Right ventricle myocardium superior (tissue), 1 donor: ENCODE results near the gene ADORA1. TPM values are rescaled to one million over a fixed set of nuclear protein-coding genes. Genes with fewer than 3 reads are reported as not detected.

Experiments
- ATAC-seq: fragments of 200-7000 bp; cut with Tn5 transposase; one replicate; pipeline ENCODE4 v1.9.1; 2020; ENCODE audit warnings: mild to moderate bottlenecking; ENCODE audit not compliant: poor library complexity
- DNase-seq: peaks from one replicate; pipeline ENCODE4 v3.0.0-alpha.2; 2020
- intact Hi-C: fragments of 100-400 bp; cut with DNase I; formaldehyde crosslinking; loops from one replicate; pipeline ENCODE4 v1.11.2; 2022
- total RNA-seq: library from RNA; stranded (reverse); fragmentation: NEBNext Ultra II Directional; extraction: Animal tissue kit (Norgen Biotek cat#: 25700); gene quantifications from one replicate; pipeline ENCODE4 v1.2.1, GENCODE V29; 2021
- donor health status: DM: no; HTN: yes; CAD: no; lungs with severe emphysema.

The ADORA1 gene
- total RNA-seq, 1 donor from 2014 or later, result 12.5 TPM

DNA sequence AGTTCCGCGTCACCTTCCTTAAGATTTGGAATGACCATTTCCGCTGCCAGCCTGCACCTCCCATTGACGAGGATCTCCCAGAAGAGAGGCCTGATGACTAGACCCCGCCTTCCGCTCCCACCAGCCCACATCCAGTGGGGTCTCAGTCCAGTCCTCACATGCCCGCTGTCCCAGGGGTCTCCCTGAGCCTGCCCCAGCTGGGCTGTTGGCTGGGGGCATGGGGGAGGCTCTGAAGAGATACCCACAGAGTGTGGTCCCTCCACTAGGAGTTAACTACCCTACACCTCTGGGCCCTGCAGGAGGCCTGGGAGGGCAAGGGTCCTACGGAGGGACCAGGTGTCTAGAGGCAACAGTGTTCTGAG, 38.3 kb downstream of the ADORA1 start:
- ATAC-seq, result no peak
- DNase-seq, result no peak
- intact Hi-C loops, result no loop called here

DNA sequence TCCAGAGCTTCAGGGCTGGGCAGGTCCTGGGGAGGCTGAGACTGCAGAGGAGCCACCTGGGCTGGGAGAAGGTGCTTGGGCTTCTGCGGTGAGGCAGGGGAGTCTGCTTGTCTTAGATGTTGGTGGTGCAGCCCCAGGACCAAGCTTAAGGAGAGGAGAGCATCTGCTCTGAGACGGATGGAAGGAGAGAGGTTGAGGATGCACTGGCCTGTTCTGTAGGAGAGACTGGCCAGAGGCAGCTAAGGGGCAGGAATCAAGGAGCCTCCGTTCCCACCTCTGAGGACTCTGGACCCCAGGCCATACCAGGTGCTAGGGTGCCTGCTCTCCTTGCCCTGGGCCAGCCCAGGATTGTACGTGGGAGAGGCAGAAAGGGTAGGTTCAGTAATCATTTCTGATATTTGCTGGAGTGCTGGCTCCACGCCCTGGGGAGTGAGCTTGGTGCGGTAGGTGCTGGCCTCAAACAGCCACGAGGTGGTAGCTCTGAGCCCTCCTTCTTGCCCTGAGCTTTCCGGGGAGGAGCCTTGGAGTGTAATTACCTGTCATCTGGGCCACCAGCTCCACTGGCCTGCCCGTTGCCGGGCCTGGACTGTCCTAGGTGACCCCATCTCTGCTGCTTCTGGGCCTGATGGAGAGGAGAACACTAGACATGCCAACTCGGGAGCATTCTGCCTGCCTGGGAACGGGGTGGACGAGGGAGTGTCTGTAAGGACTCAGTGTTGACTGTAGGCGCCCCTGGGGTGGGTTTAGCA, 38.8 kb downstream of the ADORA1 start:
- DNase-seq, result no peak
- intact Hi-C loops, result no loop called here
- peak; percentile 18 for ATAC-seq

DNA sequence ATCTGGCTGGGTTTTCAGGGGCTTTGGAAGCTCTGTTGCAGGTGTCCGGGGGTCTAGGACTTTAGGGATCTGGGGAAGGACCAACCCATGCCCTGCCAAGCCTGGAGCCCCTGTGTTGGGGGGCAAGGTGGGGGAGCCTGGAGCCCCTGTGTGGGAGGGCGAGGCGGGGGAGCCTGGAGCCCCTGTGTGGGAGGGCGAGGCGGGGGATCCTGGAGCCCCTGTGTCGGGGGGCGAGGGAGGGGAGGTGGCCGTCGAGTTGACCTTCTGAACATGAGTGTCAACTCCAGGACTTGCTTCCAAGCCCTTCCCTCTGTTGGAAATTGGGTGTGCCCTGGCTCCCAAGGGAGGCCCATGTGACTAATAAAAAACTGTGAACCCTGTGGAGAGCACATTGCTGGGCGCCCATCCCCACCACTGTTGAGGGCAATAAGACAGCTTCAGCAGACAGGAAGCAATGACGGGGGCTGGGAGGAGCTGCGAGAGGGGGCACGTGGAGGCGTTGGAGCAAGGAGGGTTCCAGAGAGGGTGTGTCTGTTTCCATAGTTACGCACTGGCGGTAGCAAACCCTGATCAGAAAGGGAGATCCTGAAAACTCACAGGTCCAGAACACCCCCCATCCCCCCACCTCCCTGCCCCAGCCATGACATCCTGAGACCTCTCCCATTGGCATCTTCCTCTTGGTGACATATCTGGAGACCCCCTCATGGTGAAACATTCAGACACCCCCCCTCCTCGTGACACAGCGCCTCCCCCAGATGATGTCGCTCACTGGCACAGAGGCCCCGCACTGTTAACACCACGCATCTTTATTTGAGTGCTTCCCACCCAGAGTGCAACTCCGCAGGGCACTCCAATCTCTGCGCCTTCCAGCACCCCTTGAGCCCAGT, 39.7 kb downstream of the ADORA1 start:
- no peak for ATAC-seq
- intact Hi-C loops, result no loop called here
- no peak for DNase-seq

DNA sequence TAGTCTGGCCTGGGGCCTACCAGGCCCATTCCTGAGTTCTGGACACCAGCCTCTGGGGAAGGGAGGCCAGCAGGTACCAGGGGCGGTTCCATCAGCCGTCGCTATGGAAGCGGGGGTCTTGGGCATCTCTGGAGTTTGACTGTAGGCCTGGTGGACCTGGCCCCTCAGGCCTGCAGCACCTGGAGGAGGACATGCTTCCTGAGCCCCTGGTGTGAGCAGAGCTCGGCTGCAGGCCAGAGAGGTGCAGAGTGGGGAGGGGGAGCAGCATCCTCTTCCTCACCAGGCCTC, 40.3 kb downstream of the ADORA1 start:
- intact Hi-C loops, result no loop called here
- no peak for ATAC-seq
- DNase-seq, result no peak

DNA sequence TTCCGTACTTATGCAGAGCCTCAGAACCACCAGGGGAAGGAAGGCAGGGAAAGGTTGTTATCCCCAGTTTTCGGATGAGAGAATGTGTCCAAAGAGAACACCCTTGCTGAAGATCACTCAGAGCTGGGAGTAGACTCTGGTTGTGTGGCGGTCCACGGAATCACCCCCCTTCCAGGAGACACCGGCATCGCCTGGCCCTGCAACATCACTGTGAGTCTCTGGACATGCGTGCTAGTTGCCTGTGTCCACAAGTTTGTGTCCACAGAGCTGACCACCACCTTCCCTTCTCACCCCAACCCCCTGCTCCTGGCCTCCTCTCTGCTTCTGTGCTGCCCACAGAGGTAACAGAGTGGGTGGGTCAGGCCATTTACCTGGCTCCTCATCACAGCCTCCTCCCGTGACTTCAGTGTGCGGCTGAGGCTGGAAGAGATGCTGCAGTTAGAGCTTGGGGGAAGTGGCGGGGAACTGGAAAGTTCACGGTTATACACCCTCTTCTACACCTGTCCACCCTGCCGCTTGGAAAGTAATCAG, 40.8 kb downstream of the ADORA1 start:
- intact Hi-C loops, result no loop called here
- no peak for DNase-seq
- ATAC-seq, result no peak

DNA sequence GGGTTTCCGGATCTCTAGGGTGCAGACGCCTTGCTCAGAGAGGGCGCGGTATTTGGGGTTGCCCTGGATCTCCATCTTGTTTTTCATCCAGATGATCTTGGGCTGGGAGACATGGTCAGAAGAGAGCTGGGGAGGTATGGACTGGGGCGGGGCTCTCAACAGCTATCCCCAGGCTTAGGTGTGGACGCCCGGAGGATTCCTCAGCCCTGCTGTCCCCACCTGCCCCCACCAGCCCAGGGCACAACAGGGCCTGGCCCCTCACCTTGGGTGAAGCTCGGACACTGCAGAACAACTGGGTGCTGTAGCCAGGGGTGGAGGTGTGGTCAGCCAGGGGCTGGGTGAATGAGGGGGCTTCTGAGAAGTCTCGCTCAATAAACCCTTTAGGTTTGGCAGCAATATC, 41.5 kb downstream of the ADORA1 start:
- intact Hi-C loops, result no loop called here
- ATAC-seq, result no peak
- DNase-seq, result no peak

DNA sequence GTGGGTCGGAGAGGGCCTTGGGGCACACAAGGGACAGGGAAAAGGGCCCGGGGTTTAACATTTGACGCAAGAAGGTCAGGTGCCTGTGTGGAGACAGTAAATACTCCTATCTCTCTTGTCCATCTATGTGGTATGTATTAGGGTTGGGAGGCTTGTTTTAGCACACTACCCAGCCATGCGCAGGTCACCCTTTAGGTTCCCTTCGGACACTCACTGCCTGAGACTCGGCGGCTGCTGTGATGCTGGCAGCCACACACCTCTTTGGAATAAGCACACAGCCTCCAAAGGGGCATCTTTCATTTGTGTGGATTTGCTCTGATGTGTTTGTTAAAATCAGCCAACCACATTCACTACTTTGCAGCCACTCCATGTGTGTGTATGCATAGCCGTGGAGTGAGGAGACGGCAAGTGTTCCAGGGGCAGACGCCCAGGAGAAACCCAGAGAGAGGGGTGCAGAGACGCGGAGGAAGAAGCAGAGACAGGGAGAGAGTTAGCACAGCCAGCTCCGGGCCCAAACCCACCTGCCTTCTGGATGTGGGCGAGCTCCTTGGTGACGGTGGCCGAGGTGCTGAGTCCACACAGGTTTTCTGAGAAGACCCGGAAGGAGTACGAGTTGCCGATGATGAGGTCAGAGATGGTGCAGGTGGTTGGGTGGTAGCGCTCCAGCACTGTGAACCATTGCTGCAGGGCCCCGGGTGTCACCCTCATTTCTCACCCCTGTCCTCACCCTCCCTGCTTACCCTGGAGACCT, 42.4 kb downstream of the ADORA1 start:
- ATAC-seq (no peak), DNase-seq (no peak)
- intact Hi-C loops, result loop anchor here (5.0 kb wide), 1 partner anchor 53 kb away; no protein-coding TSS in a partner anchor

DNA sequence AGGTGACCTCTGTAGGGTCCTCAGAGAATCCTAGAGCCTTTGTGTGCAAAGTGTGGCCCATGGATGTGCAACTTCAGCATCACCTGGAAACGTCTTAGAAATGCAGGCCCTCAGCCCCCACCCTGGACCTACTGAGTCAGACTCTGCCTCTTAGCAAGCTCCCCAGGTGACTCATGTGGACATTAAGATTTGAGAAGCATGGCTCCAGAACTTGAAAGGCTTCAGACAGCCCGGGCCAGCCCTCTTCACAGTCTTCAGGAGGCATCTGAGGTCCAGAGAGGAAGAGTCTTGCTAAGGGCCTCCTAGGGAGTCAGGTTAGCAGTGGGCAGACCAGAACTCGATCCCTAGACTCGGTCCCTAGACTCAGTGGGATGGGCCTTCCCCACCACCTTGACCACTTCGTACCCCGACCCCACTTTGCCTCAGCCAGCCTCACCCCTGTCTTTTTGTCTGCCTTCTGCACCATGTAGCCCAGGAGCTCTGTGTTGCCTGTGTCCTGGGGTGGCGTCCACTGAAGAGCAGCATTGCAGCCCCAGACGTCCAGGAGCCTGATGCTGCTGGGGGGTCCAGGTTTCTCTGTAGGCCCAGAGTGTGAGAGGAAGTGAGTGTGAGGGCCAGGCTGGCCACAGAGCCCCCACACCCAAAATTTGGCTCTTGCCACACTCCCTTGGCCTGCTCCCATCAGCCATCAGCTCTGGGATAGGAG, 43.3 kb downstream of the ADORA1 start:
- intact Hi-C loops, result loop anchor here (5.0 kb wide), 1 partner anchor 53 kb away; no protein-coding TSS in a partner anchor
- DNase-seq, result peak; percentile 20
- ATAC-seq, result no peak

DNA sequence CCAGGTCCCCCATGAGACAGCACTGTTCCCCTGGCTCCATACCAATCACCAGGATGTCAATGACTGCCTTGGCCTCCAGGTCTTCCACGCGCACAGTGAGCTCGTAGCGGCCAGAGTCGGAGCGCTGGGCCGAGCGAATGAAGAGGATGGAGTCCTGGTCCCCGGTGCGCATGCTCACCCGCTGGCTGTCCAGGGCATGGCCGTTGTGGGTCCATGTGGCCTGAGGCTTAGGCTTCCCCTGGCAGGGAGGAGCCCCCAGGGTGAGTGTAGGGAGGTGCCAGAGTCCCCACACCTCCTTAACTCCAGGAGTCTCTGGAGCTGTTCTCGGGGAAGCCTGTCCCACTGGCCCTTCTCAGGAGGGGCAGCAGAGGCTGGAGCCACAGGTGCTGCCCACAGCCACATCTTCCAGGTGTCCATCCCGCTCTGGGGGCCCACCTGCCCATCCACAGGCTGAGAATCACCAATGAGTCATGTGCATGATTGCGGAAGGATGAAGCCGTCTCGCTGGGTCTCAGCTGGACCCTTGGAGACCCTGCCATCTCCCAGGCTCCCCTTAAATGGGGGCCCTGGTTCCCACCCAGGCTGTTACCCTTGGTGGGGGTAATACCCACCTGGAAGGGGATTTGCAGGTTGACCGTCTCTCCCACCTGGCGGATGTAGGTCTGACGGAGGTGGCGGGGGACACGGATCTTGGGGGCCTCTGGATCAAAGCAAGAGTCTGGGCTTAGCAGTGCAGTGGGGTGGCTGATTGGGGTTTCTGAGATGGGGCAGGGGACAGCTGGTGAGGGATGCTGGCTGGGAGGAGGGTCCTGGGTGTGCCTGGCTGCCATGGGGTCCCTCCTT, 44.0 kb downstream of the ADORA1 start:
- intact Hi-C loops, result loop anchor here (5.0 kb wide), 1 partner anchor 54 kb away; no protein-coding TSS in a partner anchor
- peak; percentile 32 for DNase-seq
- ATAC-seq, result no peak

DNA sequence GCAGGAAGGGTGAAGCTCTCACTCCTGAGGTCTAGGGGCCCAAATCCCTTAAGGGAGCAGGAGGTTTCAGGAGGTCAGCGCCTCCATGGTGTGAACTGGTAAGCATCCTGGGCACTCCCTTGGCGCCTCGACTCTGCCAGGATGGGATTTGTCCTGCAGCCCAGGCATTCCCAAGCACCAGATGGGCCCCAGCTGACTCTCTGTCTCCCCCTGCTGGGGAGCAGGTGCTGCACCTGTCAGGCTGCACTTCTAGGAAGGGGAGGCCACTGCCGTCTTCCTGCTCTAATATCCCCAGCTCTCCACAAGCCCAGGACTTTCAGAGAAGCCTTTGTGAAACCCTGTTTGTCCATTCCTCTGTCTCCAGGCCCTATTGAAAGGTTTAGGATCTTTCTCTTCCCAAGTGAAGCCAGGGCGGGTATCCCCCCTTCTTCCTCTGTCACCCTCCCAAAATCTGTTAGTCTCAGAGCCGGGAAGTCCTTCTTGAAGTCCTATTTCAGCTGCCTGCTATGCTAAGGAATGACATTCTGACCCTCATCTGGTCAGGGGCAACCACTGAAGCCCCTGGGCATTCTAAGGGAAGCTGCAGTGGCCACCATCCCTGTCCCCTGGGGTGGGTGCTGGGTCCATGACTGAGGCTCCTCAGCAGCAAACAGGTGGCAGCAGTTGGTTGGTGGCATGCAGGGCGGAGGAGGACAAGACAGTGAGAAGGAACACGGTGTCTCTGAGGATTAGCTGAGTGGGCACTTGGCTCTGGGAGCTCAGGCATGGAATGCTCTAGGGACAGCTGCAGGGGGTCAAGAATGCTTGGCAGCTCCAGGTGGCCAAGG, 44.9 kb downstream of the ADORA1 start:
- DNase-seq (peak; percentile 65), ATAC-seq (peak; percentile 81)
- intact Hi-C loops, result loop anchor here (5.0 kb wide), 1 partner anchor 55 kb away; no protein-coding TSS in a partner anchor

DNA sequence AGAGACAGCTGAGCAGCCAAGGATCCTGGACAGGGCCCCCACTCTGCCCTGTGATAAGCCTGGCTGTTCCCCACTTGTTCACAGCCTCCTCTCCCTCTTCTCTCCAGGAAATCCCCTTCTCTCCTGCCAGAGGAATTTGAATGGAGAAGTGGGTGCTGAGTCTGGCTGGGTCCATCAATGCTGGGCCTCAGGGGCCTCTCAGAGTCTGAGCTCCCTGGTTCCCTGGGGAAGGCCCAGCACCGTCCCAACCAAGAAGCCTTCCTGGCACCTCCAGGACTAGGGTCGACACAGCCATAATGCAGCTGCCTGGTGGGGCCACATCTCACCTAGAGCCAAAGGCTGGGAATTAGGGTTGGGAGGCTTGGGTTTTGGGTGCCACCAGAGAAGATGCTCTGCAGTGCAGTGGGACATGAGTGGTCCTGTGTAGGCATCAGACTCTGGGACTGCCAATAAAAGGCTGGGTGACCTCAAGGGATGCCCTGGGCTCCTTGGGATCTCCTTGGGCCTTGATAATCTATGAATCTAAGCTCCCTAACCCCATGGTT, 45.6 kb downstream of the ADORA1 start:
- intact Hi-C loops, result loop anchor here (5.0 kb wide), 1 partner anchor 56 kb away; no protein-coding TSS in a partner anchor
- no peak for ATAC-seq
- peak; percentile 17 for DNase-seq

DNA sequence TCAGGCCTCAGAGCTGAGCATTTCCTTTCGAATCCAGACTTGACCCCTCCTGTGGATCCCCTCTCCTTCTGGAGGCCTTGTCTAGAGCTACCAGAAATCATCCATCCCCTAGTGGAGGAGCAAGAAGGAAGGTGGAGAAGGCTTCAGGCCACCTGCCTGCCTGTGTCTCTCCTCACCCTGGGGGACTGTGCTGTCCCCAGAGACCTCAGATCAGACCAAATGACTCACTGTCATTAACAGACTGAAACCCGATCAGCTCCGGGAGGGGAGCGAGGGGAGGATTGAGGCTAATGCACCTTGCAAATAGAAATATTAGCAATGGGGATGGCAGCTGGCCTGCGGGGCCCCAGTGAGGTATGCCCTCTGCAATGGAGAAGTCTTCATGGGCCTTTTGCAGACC, 46.0 kb downstream of the ADORA1 start:
- DNase-seq (peak; percentile 26), ATAC-seq (no peak)
- intact Hi-C loops, result loop anchor here (5.0 kb wide), 1 partner anchor 56 kb away; no protein-coding TSS in a partner anchor

DNA sequence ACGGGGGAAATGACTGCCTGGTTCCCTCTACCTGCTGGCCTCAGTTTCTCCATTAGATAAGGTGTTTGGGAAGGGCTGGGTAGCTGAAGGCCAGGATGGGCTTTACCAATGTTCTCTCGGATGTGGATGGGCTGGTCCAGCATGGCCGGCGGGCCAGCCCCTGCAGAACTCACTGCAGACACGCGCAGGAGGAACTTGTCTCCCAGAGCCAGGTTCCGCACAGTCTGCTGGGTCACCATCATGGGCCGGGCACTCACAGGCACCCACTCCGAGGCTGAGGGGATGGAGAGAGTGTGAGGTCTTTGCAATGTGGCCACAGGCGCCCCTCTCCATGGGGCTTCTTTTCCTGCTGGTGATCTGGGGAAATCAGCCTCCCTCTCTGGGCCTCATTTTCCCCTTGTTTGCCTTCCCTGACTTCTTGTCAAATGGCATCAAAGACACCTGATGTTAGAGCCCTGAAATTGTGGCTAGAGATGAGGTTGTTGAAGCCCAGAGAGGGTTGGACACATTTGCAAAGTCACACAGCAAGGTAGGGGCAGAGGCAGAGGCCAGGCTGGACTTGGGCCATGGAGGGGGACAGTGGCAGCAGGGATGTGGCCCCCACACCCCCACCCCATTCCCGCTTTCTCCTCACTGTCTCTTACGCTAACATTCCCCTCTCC, 46.9 kb downstream of the ADORA1 start:
- peak; percentile 26 for DNase-seq
- ATAC-seq, result no peak
- intact Hi-C loops, result loop anchor here (5.0 kb wide), 1 partner anchor 57 kb away; no protein-coding TSS in a partner anchor

DNA sequence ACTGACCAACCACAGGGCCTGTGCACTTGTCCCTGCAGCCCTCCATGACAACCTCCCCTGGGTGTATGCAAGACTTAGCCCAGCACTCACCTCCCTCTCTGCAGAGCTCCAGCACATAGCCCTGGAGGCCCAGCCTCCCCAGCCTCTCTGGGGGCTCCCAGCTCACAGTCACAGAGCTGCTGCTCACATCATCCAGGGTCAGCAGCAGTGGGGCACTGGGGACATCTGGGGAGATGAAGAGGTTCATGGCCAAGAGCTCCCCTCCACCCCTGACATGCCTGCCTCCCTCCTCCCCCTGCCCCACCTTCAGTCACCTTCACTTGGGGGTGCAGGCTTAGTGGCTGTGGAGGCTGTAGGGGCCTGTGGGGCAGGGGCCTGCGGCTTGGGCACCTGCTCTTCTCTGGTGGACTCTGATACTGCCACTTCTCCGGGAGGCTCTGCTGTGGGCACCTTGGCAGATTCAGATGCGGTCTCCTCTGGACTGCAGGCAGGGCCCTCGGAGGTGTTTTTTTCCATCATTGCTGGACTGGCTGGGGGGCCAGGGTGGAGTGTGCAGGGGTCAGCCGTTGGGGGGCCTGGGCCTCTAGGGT, 47.8 kb downstream of the ADORA1 start, which contains the start of gene MYBPH:
Gene MYBPH (minus strand): TSS at position 590 of the 590 bp plus-strand sequence. CDS start 71 bp downstream, at position 519.
- intact Hi-C loops, result no loop called here
- ATAC-seq (no peak), DNase-seq (peak; percentile 30)

DNA sequence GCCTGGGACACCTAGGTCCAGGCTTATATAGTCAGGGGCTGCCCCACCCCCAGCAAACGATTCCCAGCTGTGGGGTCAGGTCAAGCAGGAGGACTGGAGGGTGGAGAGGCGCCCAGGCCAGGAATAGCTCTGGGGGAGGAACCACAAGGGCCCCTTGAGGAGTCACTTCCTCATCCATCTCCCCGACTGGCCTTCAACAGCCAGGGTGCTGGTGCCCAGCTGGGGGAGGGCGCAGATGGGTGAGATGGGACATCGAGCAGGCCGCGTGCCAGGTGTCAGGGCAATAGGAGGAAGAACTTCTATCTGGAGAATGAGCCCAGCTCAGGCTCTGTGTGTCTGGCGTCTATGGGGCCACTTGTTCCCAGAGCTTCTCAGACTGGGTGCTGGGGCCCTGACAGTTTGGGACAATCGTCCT, 48.3 kb downstream of the ADORA1 start:
- peak; percentile 73 for DNase-seq
- intact Hi-C loops, result no loop called here

More for the DNA sequence above, 48.3 kb downstream of the ADORA1 start:
- ATAC-seq, result peak; percentile 56
